Measurements from ENCODE around the gene AMBRA1. TPM values are rescaled to one million over a fixed set of nuclear protein-coding genes. Genes with fewer than 3 reads are reported as not detected.

Gene AMBRA1
- total RNA-seq, 1 experiment from 2014 or later = 10.7 TPM

- DNase-seq (ENCODE audit: low read depth) = no peak
Measured at GRCh38 chr11:46508360-46508759, 85.5 kb downstream of the AMBRA1 start.

- no peak for DNase-seq (ENCODE audit: low read depth)
Measured at GRCh38 chr11:46506483-46506791, 87.4 kb downstream of the AMBRA1 start.

DNA sequence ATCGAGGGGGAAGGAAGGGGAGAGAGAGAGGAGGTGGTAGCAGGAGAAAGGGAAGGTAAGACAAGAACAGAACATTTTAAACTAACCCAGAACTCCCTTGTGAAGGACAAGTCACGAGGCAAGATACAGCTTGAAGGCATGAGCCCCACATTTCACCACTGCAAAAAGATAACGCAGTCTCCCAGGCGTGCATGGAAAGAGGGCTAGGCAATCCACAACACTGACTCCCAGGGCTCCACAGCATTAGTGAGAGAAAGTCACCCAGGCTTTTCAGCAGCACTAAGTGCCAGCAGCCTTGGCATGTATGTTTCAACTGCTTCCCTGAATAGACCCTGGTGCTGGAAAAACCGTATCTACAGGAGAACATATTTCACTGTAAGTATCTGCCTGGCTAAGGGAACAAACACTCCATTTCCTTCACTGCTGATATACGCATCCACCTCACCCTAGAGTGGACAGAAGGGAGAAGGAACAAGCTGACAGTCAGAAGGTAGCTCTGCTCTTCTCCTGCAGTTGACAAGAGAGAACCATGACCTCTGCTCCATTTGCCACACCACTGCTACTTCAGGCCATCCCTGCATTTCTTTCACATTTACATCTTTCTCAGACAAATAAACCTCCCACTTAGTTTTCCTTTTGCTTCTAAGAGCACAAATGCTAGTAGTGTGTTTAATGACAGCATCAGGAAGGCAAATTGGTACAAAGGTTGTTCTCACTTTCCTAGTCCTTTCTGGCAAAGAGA is 87.9 kb downstream of the AMBRA1 start:
- no peak for DNase-seq (ENCODE audit: low read depth)

GRCh38 chr11:46504817-46505613 is 88.8 kb downstream of the AMBRA1 start:
- DNase-seq (ENCODE audit: low read depth) = peak; percentile 16

GRCh38 chr11:46499821-46500220 is 94.0 kb downstream of the AMBRA1 start:
- DNase-seq (ENCODE audit: low read depth) = no peak

- no peak for DNase-seq (ENCODE audit: low read depth)
Measured at GRCh38 chr11:46498968-46499367, 94.9 kb downstream of the AMBRA1 start.

DNA sequence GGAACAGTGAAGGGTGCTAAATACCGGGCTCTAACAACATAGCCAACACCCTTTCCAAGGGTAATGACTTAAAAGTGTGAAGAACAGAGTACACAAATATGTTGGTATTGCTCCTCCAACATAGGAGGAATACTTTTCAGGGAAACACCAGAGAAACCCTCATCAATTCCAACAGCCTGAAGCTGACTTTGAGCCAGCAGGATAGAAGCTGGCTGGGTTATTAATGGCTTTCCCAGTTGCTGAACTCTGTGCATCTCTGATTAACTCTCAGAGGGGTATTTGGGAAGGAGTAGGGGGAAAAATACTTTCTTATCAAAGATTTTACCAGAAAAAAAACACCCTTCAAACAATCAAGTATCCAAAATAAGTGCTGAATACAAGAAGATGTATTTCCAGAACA is 95.6 kb downstream of the AMBRA1 start:
- no peak for DNase-seq (ENCODE audit: low read depth)

DNA sequence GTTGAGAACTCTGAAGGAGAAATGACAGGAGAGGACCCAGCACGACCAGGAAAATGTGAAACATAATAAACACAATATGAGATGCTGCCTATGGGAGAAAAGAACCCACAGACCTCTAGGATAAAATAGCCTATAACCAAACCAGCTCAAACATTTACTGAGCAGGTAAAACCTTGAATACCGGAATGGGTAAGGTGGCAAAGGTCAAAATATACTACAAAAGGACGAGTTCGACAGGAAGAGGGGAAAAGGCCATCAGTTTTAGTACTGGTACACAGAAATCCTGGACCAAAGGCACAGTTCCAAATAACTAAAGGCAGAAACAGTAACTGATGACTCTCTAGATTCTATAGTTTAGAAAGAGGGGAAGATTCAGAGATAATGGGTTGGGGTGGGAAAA is 96.3 kb downstream of the AMBRA1 start:
- no peak for DNase-seq (ENCODE audit: low read depth)

DNA sequence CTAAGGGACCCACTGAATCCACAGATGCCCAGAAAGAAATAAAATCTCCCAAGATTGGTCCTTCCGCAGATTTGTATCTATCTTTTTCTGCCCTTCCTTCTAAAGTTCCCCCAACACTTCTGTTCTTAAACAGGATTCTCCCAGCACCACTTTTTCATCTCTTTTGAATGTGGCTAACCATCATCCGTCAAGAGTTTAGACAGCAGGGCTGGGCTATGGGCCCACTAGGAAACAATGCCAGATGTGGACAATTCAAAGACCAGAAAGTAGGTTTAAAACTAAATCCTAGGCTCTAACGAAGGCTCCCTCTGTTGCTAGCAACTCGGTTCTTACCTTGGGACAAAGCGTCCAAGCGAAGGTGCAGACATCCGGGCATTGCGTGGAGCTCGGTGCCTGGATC is 100.0 kb downstream of the AMBRA1 start:
- DNase-seq (ENCODE audit: low read depth) = no peak

GRCh38 chr11:46492532-46492931 is 101.3 kb downstream of the AMBRA1 start:
- DNase-seq (ENCODE audit: low read depth) = no peak

GRCh38 chr11:46491661-46492330 is 102.0 kb downstream of the AMBRA1 start:
- DNase-seq (ENCODE audit: low read depth) = no peak

- peak; percentile 14 for DNase-seq (ENCODE audit: low read depth)
Measured at GRCh38 chr11:46490666-46491065, 103.2 kb downstream of the AMBRA1 start.

- peak; percentile 46 for DNase-seq (ENCODE audit: low read depth)
Measured at GRCh38 chr11:46489656-46490560, 103.9 kb downstream of the AMBRA1 start.

- no peak for DNase-seq (ENCODE audit: low read depth)
Measured at GRCh38 chr11:46485856-46486443, 107.9 kb downstream of the AMBRA1 start.

DNA sequence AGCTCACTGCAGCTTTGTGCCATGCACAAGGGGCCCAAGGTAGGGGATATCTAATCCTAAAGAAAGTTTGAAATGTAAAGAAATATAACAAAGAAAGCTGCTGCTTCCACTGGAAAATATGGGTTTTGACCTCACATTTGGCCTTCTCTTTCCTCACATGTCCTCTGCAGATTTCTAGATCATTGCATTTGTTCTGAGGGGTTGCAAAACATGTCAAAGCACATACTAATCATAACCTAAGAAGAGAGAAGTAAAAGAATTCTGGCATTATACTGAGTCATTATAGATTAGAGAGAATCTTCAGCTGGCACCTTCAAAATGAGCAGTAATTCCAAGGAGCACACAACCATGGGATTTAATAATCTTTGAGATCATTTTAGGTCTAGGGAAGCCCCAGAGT is 109.7 kb downstream of the AMBRA1 start:
- DNase-seq (ENCODE audit: low read depth) = no peak

- DNase-seq (ENCODE audit: low read depth) = no peak
Measured at GRCh38 chr11:46480909-46481308, 112.9 kb downstream of the AMBRA1 start.

- no peak for DNase-seq (ENCODE audit: low read depth)
Measured at GRCh38 chr11:46480166-46480726, 113.6 kb downstream of the AMBRA1 start.

GRCh38 chr11:46479601-46480000 is 114.2 kb downstream of the AMBRA1 start:
- no peak for DNase-seq (ENCODE audit: low read depth)

DNA sequence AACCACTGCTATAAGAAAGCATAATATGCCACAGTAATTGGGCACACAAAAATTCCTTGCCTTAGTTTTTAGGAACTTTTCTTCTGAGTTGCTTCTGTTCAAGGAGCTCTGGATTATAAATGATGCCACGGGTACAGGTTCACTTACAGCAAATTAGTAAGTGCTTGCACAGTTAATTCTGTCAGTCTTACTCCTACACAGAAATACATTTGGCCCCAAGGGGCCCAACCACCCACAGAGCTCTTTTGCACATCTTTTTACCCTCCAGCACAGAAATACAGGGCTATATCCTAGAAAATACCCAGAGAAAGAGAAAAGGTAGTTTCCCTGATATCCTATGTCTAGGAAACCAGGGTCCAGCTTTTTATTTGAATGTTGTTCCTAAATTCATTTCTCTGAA is 115.6 kb downstream of the AMBRA1 start:
- DNase-seq (ENCODE audit: low read depth) = no peak

- DNase-seq (ENCODE audit: low read depth) = no peak
Measured at GRCh38 chr11:46477136-46477535, 116.7 kb downstream of the AMBRA1 start.

- DNase-seq (ENCODE audit: low read depth) = no peak
Measured at GRCh38 chr11:46475926-46476545, 117.8 kb downstream of the AMBRA1 start.

Data from RPMI7951 (cell line).